ENCODE data around the gene C7. TPM values are rescaled to one million over a fixed set of nuclear protein-coding genes. Genes with fewer than 3 reads are reported as not detected.

The C7 gene
- total and polyA plus RNA-seq, 8 donors = 253 to 559 (median 474) TPM

DNA sequence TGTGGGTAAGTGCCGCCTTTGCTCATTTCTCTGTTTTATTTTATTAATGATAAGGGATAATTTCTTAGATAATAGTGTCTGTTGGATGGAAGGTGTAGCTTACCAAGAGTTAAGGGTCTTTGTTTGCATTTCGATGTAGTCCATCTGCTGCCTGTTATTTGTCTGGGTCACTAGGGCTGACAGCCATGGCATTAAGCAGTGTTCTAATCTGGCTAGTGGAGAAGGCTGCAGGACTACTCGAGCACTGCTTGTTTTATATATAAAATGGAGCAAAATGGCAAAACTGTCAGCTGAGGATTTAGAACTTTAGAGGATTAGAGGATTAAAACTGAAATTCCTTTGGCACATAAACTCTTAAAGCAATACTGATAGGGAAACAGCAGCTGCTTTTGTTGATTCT is 67.5 kb downstream of the C7 start:
- Histone ChIP-seq H3K27ac (no peak overlapping the region), H3K4me1 (no peaks in the 10 kb centered on the region), H3K4me3 (no peak overlapping the region), H3K36me3 (no peaks in the 10 kb centered on the region), H3K9me3 (no peaks in the 10 kb centered on the region), H3K27me3 (no peaks in the 10 kb centered on the region)
- TF ChIP-seq, protein P1, sequence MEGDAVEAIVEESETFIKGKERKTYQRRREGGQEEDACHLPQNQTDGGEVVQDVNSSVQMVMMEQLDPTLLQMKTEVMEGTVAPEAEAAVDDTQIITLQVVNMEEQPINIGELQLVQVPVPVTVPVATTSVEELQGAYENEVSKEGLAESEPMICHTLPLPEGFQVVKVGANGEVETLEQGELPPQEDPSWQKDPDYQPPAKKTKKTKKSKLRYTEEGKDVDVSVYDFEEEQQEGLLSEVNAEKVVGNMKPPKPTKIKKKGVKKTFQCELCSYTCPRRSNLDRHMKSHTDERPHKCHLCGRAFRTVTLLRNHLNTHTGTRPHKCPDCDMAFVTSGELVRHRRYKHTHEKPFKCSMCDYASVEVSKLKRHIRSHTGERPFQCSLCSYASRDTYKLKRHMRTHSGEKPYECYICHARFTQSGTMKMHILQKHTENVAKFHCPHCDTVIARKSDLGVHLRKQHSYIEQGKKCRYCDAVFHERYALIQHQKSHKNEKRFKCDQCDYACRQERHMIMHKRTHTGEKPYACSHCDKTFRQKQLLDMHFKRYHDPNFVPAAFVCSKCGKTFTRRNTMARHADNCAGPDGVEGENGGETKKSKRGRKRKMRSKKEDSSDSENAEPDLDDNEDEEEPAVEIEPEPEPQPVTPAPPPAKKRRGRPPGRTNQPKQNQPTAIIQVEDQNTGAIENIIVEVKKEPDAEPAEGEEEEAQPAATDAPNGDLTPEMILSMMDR (IDR thresholded peaks at IDR 0.05) = no peak
- ATAC-seq = no peak
- no peak for DNase-seq
- intact Hi-C loops (cut with DNase I) = no loop called here

DNA sequence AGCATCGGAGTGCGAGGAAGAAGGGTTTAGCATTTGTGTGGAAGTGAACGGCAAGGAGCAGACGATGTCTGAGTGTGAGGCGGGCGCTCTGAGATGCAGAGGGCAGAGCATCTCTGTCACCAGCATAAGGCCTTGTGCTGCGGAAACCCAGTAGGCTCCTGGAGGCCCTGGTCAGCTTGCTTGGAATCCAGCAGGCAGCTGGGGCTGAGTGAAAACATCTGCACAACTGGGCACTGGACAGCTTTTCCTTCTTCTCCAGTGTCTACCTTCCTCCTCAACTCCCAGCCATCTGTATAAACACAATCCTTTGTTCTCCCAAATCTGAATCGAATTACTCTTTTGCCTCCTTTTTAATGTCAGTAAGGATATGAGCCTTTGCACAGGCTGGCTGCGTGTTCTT is 72.1 kb downstream of the C7 start:
- H3K4me3 ChIP-seq = no peak overlapping the region
- H3K27me3 ChIP-seq = no peaks in the 10 kb centered on the region
- H3K36me3 ChIP-seq = no peaks in the 10 kb centered on the region
- ATAC-seq (no peak), DNase-seq (peak in 2 of 4 donors; percentile 30 to 51)
- no peaks in the 10 kb centered on the region for H3K4me1 ChIP-seq
- intact Hi-C loops (cut with DNase I) = no loop called here
- TF ChIP-seq, protein P1 (IDR thresholded peaks at IDR 0.05) = no peak
- no peak overlapping the region for H3K27ac ChIP-seq
- no peaks in the 10 kb centered on the region for H3K9me3 ChIP-seq

DNA sequence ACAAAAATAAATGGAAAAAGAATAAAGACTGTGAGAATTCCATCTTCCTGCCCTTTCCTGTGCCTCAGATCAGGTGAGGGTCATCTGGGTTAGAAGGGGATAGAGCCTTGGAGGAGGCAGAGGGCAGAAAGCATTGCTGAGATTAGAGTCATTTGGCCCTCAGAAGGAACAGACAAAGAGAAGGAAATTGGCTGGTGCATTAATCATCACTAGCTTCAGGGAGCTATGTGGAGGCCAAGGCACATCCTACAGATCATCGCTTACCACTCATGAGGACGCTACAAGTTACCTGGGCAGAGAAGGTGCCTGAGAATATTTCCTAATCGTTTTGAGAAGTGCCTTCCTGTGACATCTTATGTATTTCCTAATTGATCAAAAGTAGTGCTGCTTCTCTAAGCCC is 74.5 kb downstream of the C7 start:
- Histone ChIP-seq H3K4me3 (no peak overlapping the region), H3K27me3 (no peaks in the 10 kb centered on the region), H3K36me3 (no peaks in the 10 kb centered on the region), H3K4me1 (no peaks in the 10 kb centered on the region), H3K9me3 (peaks cover 0 to 2% of the 10 kb centered on the region in 2 donors), H3K27ac (no peak overlapping the region)
- intact Hi-C loops (cut with DNase I) = no loop called here
- no peak for ATAC-seq
- TF ChIP-seq, protein P1 (IDR thresholded peaks at IDR 0.05) = no peak
- no peak for DNase-seq

DNA sequence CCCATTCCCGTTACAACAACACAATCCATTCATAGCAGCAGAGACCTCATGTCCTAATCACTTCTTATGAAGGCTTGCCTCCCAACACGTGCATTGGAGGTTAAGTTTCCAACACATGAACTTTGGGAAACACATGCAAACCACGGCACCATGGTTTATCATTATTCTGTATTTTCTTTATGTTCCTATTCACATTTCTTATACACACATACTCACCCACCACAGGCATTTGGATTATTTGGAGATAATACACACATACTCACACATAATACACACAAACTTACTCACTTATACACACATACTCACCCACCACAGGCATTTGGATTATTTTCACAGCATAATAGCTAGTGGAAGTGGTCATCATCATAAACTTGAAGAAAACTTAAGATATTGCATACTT is 75.6 kb downstream of the C7 start:
- Histone ChIP-seq H3K27me3 (no peaks in the 10 kb centered on the region), H3K4me1 (no peaks in the 10 kb centered on the region), H3K4me3 (no peak overlapping the region), H3K9me3 (peaks cover 0 to 2% of the 10 kb centered on the region in 2 donors), H3K36me3 (no peaks in the 10 kb centered on the region), H3K27ac (no peak overlapping the region)
- no peak for DNase-seq
- intact Hi-C loops (cut with DNase I) = no loop called here
- ATAC-seq = no peak
- TF ChIP-seq, protein P1 (IDR thresholded peaks at IDR 0.05) = no peak

DNA sequence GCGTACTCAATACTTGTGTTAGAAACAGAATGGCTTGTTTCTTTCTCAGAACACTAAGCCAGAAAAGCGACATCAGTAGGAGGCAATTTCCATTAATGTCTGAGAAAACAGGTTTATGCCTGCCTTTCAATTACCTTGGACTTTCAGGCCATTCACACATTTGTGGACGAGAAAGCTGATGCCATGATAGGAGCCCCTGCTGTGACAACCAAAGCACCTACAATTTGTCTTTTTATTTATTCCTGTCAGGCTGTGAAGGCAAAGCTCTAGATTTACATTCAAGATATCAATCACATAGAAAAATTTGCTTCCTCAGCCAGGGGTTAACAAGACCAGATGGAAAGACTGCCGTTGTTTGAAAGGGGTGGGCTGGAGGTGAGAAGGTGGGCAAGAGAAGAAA is 76.2 kb downstream of the C7 start:
- DNase-seq = no peak
- Histone ChIP-seq H3K9me3 (peaks cover 0 to 2% of the 10 kb centered on the region in 2 donors), H3K27ac (no peak overlapping the region), H3K36me3 (no peaks in the 10 kb centered on the region), H3K4me1 (peaks cover 0 to 4% of the 10 kb centered on the region in 2 donors), H3K4me3 (no peak overlapping the region), H3K27me3 (no peaks in the 10 kb centered on the region)
- no peak for ATAC-seq
- intact Hi-C loops (cut with DNase I) = no loop called here
- TF ChIP-seq, protein P1 (IDR thresholded peaks at IDR 0.05) = no peak

All from left lung (tissue), 10 donors.